Upper lobe of right lung (tissue), 1 donor: Measurements from ENCODE around the gene SDC1. TPM values are rescaled to one million over a fixed set of nuclear protein-coding genes. Genes with fewer than 3 reads are reported as not detected.
A peak's percentile ranks its signal among the peaks of the same experiment; 100 is the strongest.

ENCODE experiments used
- ATAC-seq: fragments of 200-7000 bp; cut with Tn5 transposase; one replicate; pipeline ENCODE4 v1.9.1; 2020; ENCODE audit warnings: mild to moderate bottlenecking, moderate library complexity
- DNase-seq: peaks from one replicate; pipeline ENCODE4 v3.0.0-alpha.2; 2020
- H3K27ac ChIP-seq: fragments of 200-600 bp; one replicate; pipeline ENCODE4 v1.8.0; 2022
- H3K27me3 ChIP-seq: fragments of 200-600 bp; one replicate; pipeline ENCODE4 v1.8.0; 2022; ENCODE audit warnings: mild to moderate bottlenecking
- H3K36me3 ChIP-seq: fragments of 200-600 bp; one replicate; pipeline ENCODE4 v1.8.0; 2022
- H3K4me1 ChIP-seq: fragments of 200-600 bp; one replicate; pipeline ENCODE4 v1.8.0; 2022
- H3K4me3 ChIP-seq: fragments of 200-600 bp; one replicate; pipeline ENCODE4 v1.8.0; 2022; ENCODE audit warnings: mild to moderate bottlenecking
- H3K9me3 ChIP-seq: fragments of 200-600 bp; one replicate; pipeline ENCODE4 v1.8.0; 2022
- CTCF ChIP-seq: fragments of 200-600 bp; IDR thresholded peaks from one replicate; pipeline ENCODE4 v1.8.0; 2022; ENCODE audit warnings: antibody characterized with exemption
- intact Hi-C: fragments of 100-400 bp; cut with DNase I; formaldehyde crosslinking; loops from one replicate; pipeline ENCODE4 v1.11.0; 2022
- total RNA-seq: library from RNA; stranded (reverse); fragmentation: NEBNext Ultra II Directional; extraction: Animal tissue kit (Norgen Biotek cat#: 25700); gene quantifications from one replicate; pipeline ENCODE4 v1.2.1, GENCODE V29; 2021
- donor health status: DM: no; HTN: yes; CAD: no; lungs with severe emphysema.

SDC1 gene
- total RNA-seq, 1 donor from 2014 or later = 148 TPM

- Histone ChIP-seq H3K9me3 (no peaks in the 10 kb centered on the region), H3K36me3 (no peaks in the 10 kb centered on the region), H3K27ac (no peak overlapping the region), H3K4me1 (no peaks in the 10 kb centered on the region), H3K4me3 (no peak overlapping the region), H3K27me3 (no peaks in the 10 kb centered on the region)
- intact Hi-C loops = no loop called here
- no peak for TF ChIP-seq CTCF
- DNase-seq (peak; percentile 53), ATAC-seq (peak; percentile 49)
These were observed 60.7 kb downstream of the SDC1 start for GRCh38 chr2:20164061-20164733.

- intact Hi-C loops = no loop called here
- Histone ChIP-seq H3K4me1 (no peaks in the 10 kb centered on the region), H3K4me3 (no peak overlapping the region), H3K36me3 (no peaks in the 10 kb centered on the region), H3K27ac (no peak overlapping the region), H3K27me3 (no peaks in the 10 kb centered on the region), H3K9me3 (no peaks in the 10 kb centered on the region)
- TF ChIP-seq CTCF = no peak
- no peak for ATAC-seq
- DNase-seq = no peak
These were observed 65.4 kb downstream of the SDC1 start for GRCh38 chr2:20159411-20160070.

GRCh38 chr2:20157193-20157891 lies 67.6 kb downstream of the SDC1 start:
- no peaks in the 10 kb centered on the region for H3K27me3 ChIP-seq
- H3K4me1 ChIP-seq = no peaks in the 10 kb centered on the region
- no peaks in the 10 kb centered on the region for H3K36me3 ChIP-seq
- TF ChIP-seq CTCF = no peak
- no peak overlapping the region for H3K27ac ChIP-seq
- no peak overlapping the region for H3K4me3 ChIP-seq
- DNase-seq (no peak), ATAC-seq (no peak)
- intact Hi-C loops = no loop called here
- H3K9me3 ChIP-seq = no peaks in the 10 kb centered on the region

DNA sequence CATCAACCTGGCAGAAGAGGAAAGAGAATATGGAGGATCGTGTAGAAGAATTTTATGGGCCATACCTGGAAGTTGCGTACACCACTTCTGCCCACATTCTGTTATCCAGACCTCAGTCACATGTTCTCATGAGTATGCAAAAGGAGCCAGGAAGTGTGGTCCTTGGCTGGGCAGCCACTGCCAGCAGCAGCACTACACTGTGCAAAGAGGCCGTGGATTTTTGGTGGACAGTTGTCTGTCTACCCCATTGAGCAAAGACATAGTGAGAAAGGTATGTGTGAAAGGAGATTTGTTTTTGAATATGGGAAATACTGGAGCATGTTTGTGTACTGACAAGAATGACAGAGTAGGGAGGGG lies 68.1 kb downstream of the SDC1 start:
- TF ChIP-seq CTCF = no peak
- intact Hi-C loops = no loop called here
- H3K27ac ChIP-seq = no peak overlapping the region
- H3K4me3 ChIP-seq = no peak overlapping the region
- no peaks in the 10 kb centered on the region for H3K4me1 ChIP-seq
- DNase-seq = no peak
- H3K9me3 ChIP-seq = no peaks in the 10 kb centered on the region
- peak; percentile 58 for ATAC-seq
- H3K27me3 ChIP-seq = no peaks in the 10 kb centered on the region
- H3K36me3 ChIP-seq = no peaks in the 10 kb centered on the region

GRCh38 chr2:20156076-20156759 lies 68.7 kb downstream of the SDC1 start:
- Histone ChIP-seq H3K27ac (no peak overlapping the region), H3K36me3 (no peaks in the 10 kb centered on the region), H3K27me3 (no peaks in the 10 kb centered on the region), H3K9me3 (no peaks in the 10 kb centered on the region), H3K4me3 (no peak overlapping the region), H3K4me1 (peaks cover under 1% of the 10 kb centered on the region)
- intact Hi-C loops = no loop called here
- ATAC-seq (no peak), DNase-seq (no peak)
- no peak for TF ChIP-seq CTCF
